ENCODE results near the gene CCDC50. TPM values are rescaled to one million over a fixed set of nuclear protein-coding genes. Genes with fewer than 3 reads are reported as not detected.

CCDC50 gene
- total RNA-seq, 1 experiment from 2014 or later: 106 TPM

- no TSS peak for BruUV-seq (replicated peaks)
- Histone ChIP-seq H3K9me2 (ENCODE audit: insufficient read depth) (no peaks in the 10 kb centered on the region), H2AFZ (no peak overlapping the region), H3K27ac (no peak overlapping the region), H3K4me2 (no peak overlapping the region), H3K36me3 (ENCODE audit: low read depth) (peaks cover 29% of the 10 kb centered on the region), H3F3A (ENCODE audit: insufficient read depth, low read depth) (peaks cover 21% of the 10 kb centered on the region), H3K9me3 (ENCODE audit: insufficient read depth, low read depth) (no peaks in the 10 kb centered on the region), H3K4me1 (replicated peaks; ENCODE audit: insufficient read depth) (peaks cover 46% of the 10 kb centered on the region), H3K27me3 (ENCODE audit: insufficient read depth, low read depth) (no peaks in the 10 kb centered on the region), H4K20me1 (ENCODE audit: insufficient read depth) (no peaks in the 10 kb centered on the region), H3K4me3 (no peak overlapping the region), H3K79me2 (ENCODE audit: low read depth) (peaks cover 56% of the 10 kb centered on the region)
- no peak for DNase-seq
- POLR2A ChIA-PET (ENCODE audit: unreplicated experiment): no interaction called here
- intact Hi-C loops (cut with micrococcal nuclease; ENCODE audit: unreplicated experiment): no loop called here
- TF ChIP-seq CTCF (conservative IDR thresholded peaks at IDR 0.05) (no peak), EZH2 (IDR thresholded peaks at IDR 0.05; ENCODE audit: low read depth) (no peak)
- CTCF ChIA-PET: interaction anchor here (0.6 kb wide), 1 partner anchor 18 kb away, joined by 3 read pairs; no protein-coding TSS in a partner anchor
Observed at GRCh38 chr3:191355406-191355805, 26.2 kb downstream of the CCDC50 start.

- intact Hi-C loops (cut with micrococcal nuclease; ENCODE audit: unreplicated experiment): no loop called here
- Histone ChIP-seq H3K4me3 (no peak overlapping the region), H3K4me2 (peak overlapping the region; percentile 31; the same call in 1 of the 2 replicates), H3F3A (ENCODE audit: insufficient read depth, low read depth) (peaks cover 20% of the 10 kb centered on the region), H3K27me3 (ENCODE audit: insufficient read depth, low read depth) (no peaks in the 10 kb centered on the region), H3K9me2 (ENCODE audit: insufficient read depth) (no peaks in the 10 kb centered on the region), H2AFZ (no peak overlapping the region), H3K36me3 (ENCODE audit: low read depth) (peaks cover 37% of the 10 kb centered on the region), H4K20me1 (ENCODE audit: insufficient read depth) (no peaks in the 10 kb centered on the region), H3K27ac (peak overlapping the region; percentile 55), H3K79me2 (ENCODE audit: low read depth) (peaks cover 43% of the 10 kb centered on the region), H3K4me1 (replicated peaks; ENCODE audit: insufficient read depth) (peaks cover 56% of the 10 kb centered on the region), H3K9me3 (ENCODE audit: insufficient read depth, low read depth) (no peaks in the 10 kb centered on the region)
- ChIA-PET CTCF (interaction anchor here (0.7 kb wide), 1 partner anchor 20 kb away, joined by 3 read pairs; no protein-coding TSS in a partner anchor), POLR2A (ENCODE audit: unreplicated experiment) (interaction anchor here (0.5 to 0.7 kb wide), 2 partner anchors 24 to 215 kb away, joined by 3 to 4 read pairs; no protein-coding TSS in a partner anchor)
- BruUV-seq (replicated peaks): no TSS peak
- DNase-seq: peak; percentile 62 to 63
- TF ChIP-seq EZH2 (IDR thresholded peaks at IDR 0.05; ENCODE audit: low read depth): no peak
- no peak for TF ChIP-seq CTCF (conservative IDR thresholded peaks at IDR 0.05)
Observed at GRCh38 chr3:191356631-191357439, 27.6 kb downstream of the CCDC50 start.

GRCh38 chr3:191357909-191358308 is 28.7 kb downstream of the CCDC50 start:
- intact Hi-C loops (cut with micrococcal nuclease; ENCODE audit: unreplicated experiment): no loop called here
- no peak overlapping the region for H2AFZ ChIP-seq
- no peak overlapping the region for H3K4me3 ChIP-seq
- no peaks in the 10 kb centered on the region for H3K9me3 ChIP-seq (ENCODE audit: insufficient read depth, low read depth)
- TF ChIP-seq EZH2 (IDR thresholded peaks at IDR 0.05; ENCODE audit: low read depth) (no peak), CTCF (conservative IDR thresholded peaks at IDR 0.05) (no peak)
- H3K4me2 ChIP-seq: no peak overlapping the region
- no peaks in the 10 kb centered on the region for H3K9me2 ChIP-seq (ENCODE audit: insufficient read depth)
- no peak overlapping the region for H3K27ac ChIP-seq
- DNase-seq: no peak
- H4K20me1 ChIP-seq (ENCODE audit: insufficient read depth): no peaks in the 10 kb centered on the region
- peaks cover 44% of the 10 kb centered on the region for H3K36me3 ChIP-seq (ENCODE audit: low read depth)
- peaks cover 32% of the 10 kb centered on the region for H3K79me2 ChIP-seq (ENCODE audit: low read depth)
- H3K4me1 ChIP-seq (replicated peaks; ENCODE audit: insufficient read depth): peaks cover 51% of the 10 kb centered on the region
- ChIA-PET POLR2A (ENCODE audit: unreplicated experiment) (no interaction called here), CTCF (no interaction called here)
- peaks cover 19% of the 10 kb centered on the region for H3F3A ChIP-seq (ENCODE audit: insufficient read depth, low read depth)
- BruUV-seq (replicated peaks): no TSS peak
- H3K27me3 ChIP-seq (ENCODE audit: insufficient read depth, low read depth): no peaks in the 10 kb centered on the region

Measured in PC-9 (cell line).